ENCODE data around the gene FBXW9. TPM values are rescaled to one million over a fixed set of nuclear protein-coding genes. Genes with fewer than 3 reads are reported as not detected.

FBXW9 gene
- polyA plus RNA-seq, 1 donor from 2014 or later: 16.2 TPM

DNA sequence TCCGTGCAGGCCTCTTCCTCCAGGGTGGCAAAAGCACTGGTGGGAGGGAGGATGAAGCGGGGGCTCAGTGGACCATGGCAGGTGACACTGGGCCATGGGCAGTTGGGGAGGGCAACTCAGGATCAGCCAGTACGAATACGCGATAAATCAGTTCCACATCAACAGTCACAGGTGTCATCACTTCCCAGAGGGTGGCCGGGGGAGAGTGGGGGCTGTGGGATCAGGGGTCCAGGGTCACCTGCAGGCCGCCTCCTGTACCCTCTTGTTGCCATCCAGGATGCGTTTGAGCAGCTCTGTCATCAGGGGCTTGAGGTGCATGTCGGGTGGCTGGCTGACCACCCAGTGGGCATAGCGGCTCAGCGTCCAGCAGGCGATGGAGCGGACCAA is 9.9 kb upstream of the FBXW9 start:
- Histone ChIP-seq H3K9ac (ENCODE audit: low read length) (no peak overlapping the region), H2AFZ (ENCODE audit: low read depth, low read length) (no peak overlapping the region), H3K27ac (ENCODE audit: low read length) (no peak overlapping the region), H3K9me2 (ENCODE audit: insufficient read depth, low read length) (no peaks in the 10 kb centered on the region), H3K9me3 (ENCODE audit: low read length) (no peaks in the 10 kb centered on the region), H3K36me3 (ENCODE audit: insufficient read depth, low read length) (peaks cover 3% of the 10 kb centered on the region), H3K27me3 (ENCODE audit: insufficient read depth, low read depth, low read length) (no peaks in the 10 kb centered on the region), H3K79me2 (replicated peaks; ENCODE audit: insufficient read depth, low read length) (no peaks in the 10 kb centered on the region), H4K20me1 (ENCODE audit: insufficient read depth) (no peaks in the 10 kb centered on the region), H3F3A (ENCODE audit: insufficient read depth, low read length, poor library complexity, severe bottlenecking) (no peaks in the 10 kb centered on the region), H3K4me2 (ENCODE audit: low read length) (no peak overlapping the region), H3K4me3 (ENCODE audit: low read length) (no peak overlapping the region)
- TF ChIP-seq EP300 (conservative IDR thresholded peaks at IDR 0.05; ENCODE audit: poor library complexity, severe bottlenecking): no peak
- TF ChIP-seq EZH2 (IDR thresholded peaks at IDR 0.05; ENCODE audit: borderline replicate concordance, insufficient read depth, low read length, poor library complexity, severe bottlenecking): no peak
- TF ChIP-seq, protein P1, sequence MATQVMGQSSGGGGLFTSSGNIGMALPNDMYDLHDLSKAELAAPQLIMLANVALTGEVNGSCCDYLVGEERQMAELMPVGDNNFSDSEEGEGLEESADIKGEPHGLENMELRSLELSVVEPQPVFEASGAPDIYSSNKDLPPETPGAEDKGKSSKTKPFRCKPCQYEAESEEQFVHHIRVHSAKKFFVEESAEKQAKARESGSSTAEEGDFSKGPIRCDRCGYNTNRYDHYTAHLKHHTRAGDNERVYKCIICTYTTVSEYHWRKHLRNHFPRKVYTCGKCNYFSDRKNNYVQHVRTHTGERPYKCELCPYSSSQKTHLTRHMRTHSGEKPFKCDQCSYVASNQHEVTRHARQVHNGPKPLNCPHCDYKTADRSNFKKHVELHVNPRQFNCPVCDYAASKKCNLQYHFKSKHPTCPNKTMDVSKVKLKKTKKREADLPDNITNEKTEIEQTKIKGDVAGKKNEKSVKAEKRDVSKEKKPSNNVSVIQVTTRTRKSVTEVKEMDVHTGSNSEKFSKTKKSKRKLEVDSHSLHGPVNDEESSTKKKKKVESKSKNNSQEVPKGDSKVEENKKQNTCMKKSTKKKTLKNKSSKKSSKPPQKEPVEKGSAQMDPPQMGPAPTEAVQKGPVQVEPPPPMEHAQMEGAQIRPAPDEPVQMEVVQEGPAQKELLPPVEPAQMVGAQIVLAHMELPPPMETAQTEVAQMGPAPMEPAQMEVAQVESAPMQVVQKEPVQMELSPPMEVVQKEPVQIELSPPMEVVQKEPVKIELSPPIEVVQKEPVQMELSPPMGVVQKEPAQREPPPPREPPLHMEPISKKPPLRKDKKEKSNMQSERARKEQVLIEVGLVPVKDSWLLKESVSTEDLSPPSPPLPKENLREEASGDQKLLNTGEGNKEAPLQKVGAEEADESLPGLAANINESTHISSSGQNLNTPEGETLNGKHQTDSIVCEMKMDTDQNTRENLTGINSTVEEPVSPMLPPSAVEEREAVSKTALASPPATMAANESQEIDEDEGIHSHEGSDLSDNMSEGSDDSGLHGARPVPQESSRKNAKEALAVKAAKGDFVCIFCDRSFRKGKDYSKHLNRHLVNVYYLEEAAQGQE (IDR thresholded peaks at IDR 0.05; ENCODE audit: borderline replicate concordance): no peak
- TF ChIP-seq RAD21 (conservative IDR thresholded peaks at IDR 0.05): no peak
- no peak for TF ChIP-seq MXI1 (conservative IDR thresholded peaks at IDR 0.05; ENCODE audit: poor library complexity, severe bottlenecking)
- TF ChIP-seq, protein P2, sequence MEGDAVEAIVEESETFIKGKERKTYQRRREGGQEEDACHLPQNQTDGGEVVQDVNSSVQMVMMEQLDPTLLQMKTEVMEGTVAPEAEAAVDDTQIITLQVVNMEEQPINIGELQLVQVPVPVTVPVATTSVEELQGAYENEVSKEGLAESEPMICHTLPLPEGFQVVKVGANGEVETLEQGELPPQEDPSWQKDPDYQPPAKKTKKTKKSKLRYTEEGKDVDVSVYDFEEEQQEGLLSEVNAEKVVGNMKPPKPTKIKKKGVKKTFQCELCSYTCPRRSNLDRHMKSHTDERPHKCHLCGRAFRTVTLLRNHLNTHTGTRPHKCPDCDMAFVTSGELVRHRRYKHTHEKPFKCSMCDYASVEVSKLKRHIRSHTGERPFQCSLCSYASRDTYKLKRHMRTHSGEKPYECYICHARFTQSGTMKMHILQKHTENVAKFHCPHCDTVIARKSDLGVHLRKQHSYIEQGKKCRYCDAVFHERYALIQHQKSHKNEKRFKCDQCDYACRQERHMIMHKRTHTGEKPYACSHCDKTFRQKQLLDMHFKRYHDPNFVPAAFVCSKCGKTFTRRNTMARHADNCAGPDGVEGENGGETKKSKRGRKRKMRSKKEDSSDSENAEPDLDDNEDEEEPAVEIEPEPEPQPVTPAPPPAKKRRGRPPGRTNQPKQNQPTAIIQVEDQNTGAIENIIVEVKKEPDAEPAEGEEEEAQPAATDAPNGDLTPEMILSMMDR (IDR thresholded peaks at IDR 0.05; ENCODE audit: poor library complexity, severe bottlenecking): no peak
- TF ChIP-seq TAF1 (IDR thresholded peaks at IDR 0.05; ENCODE audit: low read depth): no peak
- TF ChIP-seq SMC3 (conservative IDR thresholded peaks at IDR 0.05; ENCODE audit: poor library complexity): no peak

DNA sequence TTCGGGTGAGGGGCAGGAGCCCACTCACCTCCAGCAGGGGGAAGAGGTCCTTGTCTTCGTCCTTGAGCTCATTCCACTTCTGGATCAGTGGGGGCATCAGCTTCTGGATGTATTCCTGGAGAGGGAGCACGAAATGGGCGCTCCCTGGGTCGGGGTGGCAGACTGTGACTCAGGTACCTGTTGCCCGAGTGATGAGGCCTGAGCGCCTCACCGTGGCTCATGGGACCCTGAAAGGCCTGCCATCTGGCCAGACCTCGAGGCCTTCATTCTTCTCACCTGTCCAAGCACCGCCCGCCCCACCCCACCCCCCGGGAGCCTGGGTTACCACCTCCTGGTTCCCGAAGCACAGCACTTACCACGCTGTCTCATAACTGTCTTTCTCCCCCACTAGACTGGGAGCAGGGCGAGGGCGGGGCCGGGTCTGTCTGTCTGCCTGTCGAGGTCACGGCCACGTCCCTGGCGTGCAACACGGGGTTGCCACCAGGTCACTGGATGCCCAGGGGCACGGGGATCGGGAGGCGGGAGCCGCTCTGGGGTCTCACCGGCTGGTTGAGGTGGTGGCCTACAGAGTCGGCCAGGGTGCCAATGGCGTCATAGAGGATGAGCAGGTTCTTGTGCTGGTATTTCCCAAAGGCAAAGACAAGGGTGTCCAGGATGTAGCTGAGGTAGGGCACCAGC is 9.4 kb upstream of the FBXW9 start:
- Histone ChIP-seq H2AFZ (ENCODE audit: low read depth, low read length) (no peak overlapping the region), H3K9me2 (ENCODE audit: insufficient read depth, low read length) (no peaks in the 10 kb centered on the region), H3K36me3 (ENCODE audit: insufficient read depth, low read length) (no peaks in the 10 kb centered on the region), H4K20me1 (ENCODE audit: insufficient read depth) (no peaks in the 10 kb centered on the region), H3K27me3 (ENCODE audit: insufficient read depth, low read depth, low read length) (no peaks in the 10 kb centered on the region), H3K9ac (ENCODE audit: low read length) (no peak overlapping the region), H3K79me2 (replicated peaks; ENCODE audit: insufficient read depth, low read length) (no peaks in the 10 kb centered on the region), H3K27ac (ENCODE audit: low read length) (no peak overlapping the region), H3F3A (ENCODE audit: insufficient read depth, low read length, poor library complexity, severe bottlenecking) (no peaks in the 10 kb centered on the region), H3K4me3 (ENCODE audit: low read length) (no peak overlapping the region), H3K4me2 (ENCODE audit: low read length) (no peak overlapping the region), H3K9me3 (ENCODE audit: low read length) (no peaks in the 10 kb centered on the region)
- TF ChIP-seq EZH2 (IDR thresholded peaks at IDR 0.05; ENCODE audit: borderline replicate concordance, insufficient read depth, low read length, poor library complexity, severe bottlenecking) (no peak), POLR2AphosphoS5 (IDR thresholded peaks at IDR 0.05) (no peak), RAD21 (conservative IDR thresholded peaks at IDR 0.05) (no peak), MXI1 (conservative IDR thresholded peaks at IDR 0.05; ENCODE audit: poor library complexity, severe bottlenecking) (no peak), SMC3 (conservative IDR thresholded peaks at IDR 0.05; ENCODE audit: poor library complexity) (no peak), EP300 (conservative IDR thresholded peaks at IDR 0.05; ENCODE audit: poor library complexity, severe bottlenecking) (no peak), TAF1 (IDR thresholded peaks at IDR 0.05; ENCODE audit: low read depth) (no peak)
- TF ChIP-seq, protein P2 (IDR thresholded peaks at IDR 0.05; ENCODE audit: poor library complexity, severe bottlenecking): no peak
- TF ChIP-seq, protein P1 (IDR thresholded peaks at IDR 0.05; ENCODE audit: borderline replicate concordance): no peak

All from neural cell (in vitro differentiated cells).